IMR-90 (cell line): ENCODE measurements around the gene SYNE1. TPM values are rescaled to one million over a fixed set of nuclear protein-coding genes. Genes with fewer than 3 reads are reported as not detected.

Source experiments
- ATAC-seq: fragments of 200-7000 bp; cut with Tn5 transposase; 2 replicates; pipeline ENCODE4 v1.9.1; 2020; ENCODE audit warnings: low read depth, mild to moderate bottlenecking, moderate library complexity
- BruUV-seq: library from RNA; stranded (reverse); fragments of 400-500 nt; replicated peaks from 2 replicates; lab custom pipeline; 2021; lab: Mats Ljungman, UMichigan
- CTCF ChIA-PET: fragments of 300-600 bp; formaldehyde crosslinking; extraction: SDS; loops from one replicate; lab custom pipeline; 2021; ENCODE audit warnings: antibody characterized with exemption; lab: Yijun Ruan, JAX
- POLR2A ChIA-PET: fragments of 300-600 bp; sonication (Branson Sonifier 250); formaldehyde crosslinking; loops from one replicate; lab custom pipeline; 2022; ENCODE audit warnings: antibody characterized with exemption; ENCODE audit not compliant: unreplicated experiment; lab: Charles Lee
- DNase-seq: peaks from one replicate; pipeline ENCODE4 v3.0.0; 2013
- H2AFZ ChIP-seq: replicated peaks from 2 replicates; pipeline ENCODE3; 2013; ENCODE audit warnings: low read length, mild to moderate bottlenecking; ENCODE audit not compliant: poor library complexity
- H2AK5ac ChIP-seq: 2 replicates; pipeline ENCODE4 v1.6.1; 2013; ENCODE audit warnings: low read depth, low read length, inconsistent platforms
- H2AK9ac ChIP-seq: replicated peaks from 2 replicates; pipeline ENCODE3; 2013; ENCODE audit warnings: mild to moderate bottlenecking, low read depth, low read length, moderate library complexity; ENCODE audit not compliant: poor library complexity
- H2BK120ac ChIP-seq: 2 replicates; pipeline ENCODE4 v1.6.1; 2013; ENCODE audit warnings: low read depth, low read length, inconsistent platforms
- H2BK15ac ChIP-seq: 3 replicates; pipeline ENCODE4 v1.6.1; 2013; ENCODE audit warnings: low read depth, low read length, inconsistent platforms
- H2BK20ac ChIP-seq: 2 replicates; pipeline ENCODE4 v1.6.1; 2013; ENCODE audit warnings: low read depth, mild to moderate bottlenecking, inconsistent platforms, low read length, moderate library complexity
- H2BK5ac ChIP-seq: 2 replicates; pipeline ENCODE4 v1.6.1; 2013; ENCODE audit warnings: mild to moderate bottlenecking, low read depth, low read length, inconsistent platforms; ENCODE audit not compliant: poor library complexity, severe bottlenecking
- H3K14ac ChIP-seq: replicated peaks from 2 replicates; pipeline ENCODE4 v1.6.1; 2013; ENCODE audit warnings: low read depth, low read length, inconsistent platforms
- H3K18ac ChIP-seq: 2 replicates; pipeline ENCODE4 v1.6.1; 2013; ENCODE audit warnings: low read depth, low read length, control low read depth
- H3K23ac ChIP-seq: 2 replicates; pipeline ENCODE4 v1.6.1; 2013; ENCODE audit warnings: low read depth, low read length, inconsistent platforms
- H3K27ac ChIP-seq: 2 replicates; pipeline ENCODE4 v1.5.1; 2013; ENCODE audit warnings: mild to moderate bottlenecking, control low read depth, low read length; ENCODE audit not compliant: insufficient read depth
- H3K27me3 ChIP-seq: 2 replicates; pipeline ENCODE4 v1.6.1; 2013; ENCODE audit warnings: low read length; ENCODE audit not compliant: control insufficient read depth, insufficient read depth
- H3K36me3 ChIP-seq: 2 replicates; pipeline ENCODE4 v1.6.1; 2013; ENCODE audit warnings: low read length, mixed read lengths; ENCODE audit not compliant: control insufficient read depth, insufficient read depth
- H3K4ac ChIP-seq: 2 replicates; pipeline ENCODE4 v1.6.1; 2013; ENCODE audit warnings: low read depth, low read length, inconsistent platforms
- H3K4me1 ChIP-seq: 2 replicates; pipeline ENCODE4 v1.6.1; 2013; ENCODE audit warnings: low read length, mixed read lengths; ENCODE audit not compliant: control insufficient read depth, insufficient read depth
- H3K4me2 ChIP-seq: 2 replicates; pipeline ENCODE4 v1.6.1; 2013; ENCODE audit warnings: low read depth, mild to moderate bottlenecking, control low read depth, low read length, moderate library complexity
- H3K4me3 ChIP-seq: 2 replicates; pipeline ENCODE4 v1.5.1; 2013; ENCODE audit warnings: low read depth, mild to moderate bottlenecking, control low read depth, low read length, moderate library complexity; ENCODE audit not compliant: insufficient read depth
- H3K56ac ChIP-seq: 2 replicates; pipeline ENCODE4 v1.6.1; 2013; ENCODE audit warnings: low read length, inconsistent platforms; ENCODE audit not compliant: insufficient read depth; ENCODE audit errors: extremely low read depth
- H3K79me1 ChIP-seq, 2 experiments: 2 replicates each; pipeline ENCODE4 v1.6.1; 2013; ENCODE audit warnings: low read length in 2 of 2, inconsistent platforms in 1 of 2, low read depth in 1 of 2
- H3K9ac ChIP-seq: 2 replicates; pipeline ENCODE4 v1.6.1; 2013; ENCODE audit warnings: low read depth, low read length, control low read depth
- H3K9me1 ChIP-seq: 2 replicates; pipeline ENCODE4 v1.6.1; 2013; ENCODE audit warnings: low read length, inconsistent platforms; ENCODE audit not compliant: insufficient read depth
- H3K9me3 ChIP-seq: 2 replicates; pipeline ENCODE4 v1.6.1; 2013; ENCODE audit warnings: low read length; ENCODE audit not compliant: control insufficient read depth, insufficient read depth
- H4K20me1 ChIP-seq: 2 replicates; pipeline ENCODE4 v1.6.1; 2013; ENCODE audit warnings: low read length, inconsistent platforms; ENCODE audit not compliant: insufficient read depth
- H4K5ac ChIP-seq: 2 replicates; pipeline ENCODE4 v1.6.1; 2013; ENCODE audit warnings: mild to moderate bottlenecking, low read depth, low read length, control low read depth
- H4K8ac ChIP-seq, 2 experiments: 2 replicates each; pipeline ENCODE4 v1.6.1; 2013; ENCODE audit warnings: low read depth in 2 of 2, low read length in 2 of 2, control low read depth in 1 of 2, inconsistent platforms in 1 of 2
- H4K91ac ChIP-seq: 2 replicates; pipeline ENCODE4 v1.6.1; 2013; ENCODE audit warnings: low read depth, low read length, inconsistent platforms; ENCODE audit not compliant: insufficient read depth
- BHLHE40 ChIP-seq: fragments of 150-350 bp; IDR thresholded peaks from 2 replicates; pipeline ENCODE4 v1.6.1; 2016; ENCODE audit warnings: mild to moderate bottlenecking, low read depth, low read length
- CEBPB ChIP-seq: IDR thresholded peaks from 2 replicates; pipeline ENCODE4 v1.6.1; 2012; ENCODE audit warnings: low read depth, low read length, improper control_type of control experiment
- CHD1 ChIP-seq: IDR thresholded peaks from 2 replicates; pipeline ENCODE4 v1.6.1; 2012; ENCODE audit warnings: low read depth, low read length, improper control_type of control experiment
- FOS ChIP-seq: fragments of 150-350 bp; IDR thresholded peaks from 2 replicates; pipeline ENCODE4 v1.6.1; 2016; ENCODE audit warnings: low read depth, low read length
- MAFK ChIP-seq: IDR thresholded peaks from 2 replicates; pipeline ENCODE4 v1.6.1; 2012; ENCODE audit warnings: low read depth, low read length, improper control_type of control experiment
- MAZ ChIP-seq: IDR thresholded peaks from 2 replicates; pipeline ENCODE4 v1.6.1; 2012; ENCODE audit warnings: low read depth, mild to moderate bottlenecking, low read length, improper control_type of control experiment, moderate library complexity, borderline replicate concordance
- MXI1 ChIP-seq: IDR thresholded peaks from 2 replicates; pipeline ENCODE4 v1.6.1; 2012; ENCODE audit warnings: low read depth, mild to moderate bottlenecking, low read length, moderate library complexity, borderline replicate concordance
- NFE2L2 ChIP-seq: fragments of 150-350 bp; IDR thresholded peaks from 2 replicates; pipeline ENCODE4 v1.6.1; 2016; ENCODE audit warnings: low read depth, mild to moderate bottlenecking, low read length
- POLR2A ChIP-seq: IDR thresholded peaks from 2 replicates; pipeline ENCODE4 v1.6.1; 2012; ENCODE audit warnings: mild to moderate bottlenecking, low read depth, low read length
- RAD21 ChIP-seq: IDR thresholded peaks from 2 replicates; pipeline ENCODE4 v1.6.1; 2012; ENCODE audit warnings: low read length, improper control_type of control experiment
- RFX5 ChIP-seq: IDR thresholded peaks from 2 replicates; pipeline ENCODE4 v1.8.0; 2012; ENCODE audit warnings: low read depth, mild to moderate bottlenecking, low read length, moderate library complexity
- SMC3 ChIP-seq: fragments of 150-350 bp; IDR thresholded peaks from 2 replicates; pipeline ENCODE4 v1.6.1; 2016; ENCODE audit warnings: low read depth, mild to moderate bottlenecking, antibody characterized with exemption, low read length, moderate library complexity
- WGBS, 2 experiments: methylation state at CpG; one replicate each; pipeline versions ENCODE4 v1.1.5 to v1.1.7; 2013; ENCODE audit warnings: missing lambda C conversion rate in 2 of 2; ENCODE audit not compliant: insufficient read length in 1 of 2; ENCODE audit errors: extremely low coverage in 2 of 2; 5-methylcytosine and 5-hydroxymethylcytosine counted together
- dilution Hi-C: fragments of 300-500 bp; cut with HindIII; formaldehyde crosslinking; loops from one replicate; pipeline ENCODE4 v1.14.3; 2018; ENCODE audit warnings: low sequenced_read_pairs; ENCODE audit not compliant: unreplicated experiment
- in situ Hi-C: fragments of 300-500 bp; cut with MboI; formaldehyde crosslinking; loops from 3 replicates; pipeline ENCODE4 v1.14.3; 2019; ENCODE audit warnings: low sequenced_read_pairs, inconsistent platforms, mixed read lengths
- intact Hi-C: fragments of 100-400 bp; cut with micrococcal nuclease; formaldehyde crosslinking; loops from 2 replicates; pipeline ENCODE4 v1.10.0; 2022
- polyA plus RNA-seq, 3 experiments: library from polyadenylated mRNA; depleted of rRNA; stranded (reverse); fragments of >200 nt; gene quantifications; 2 replicates each; pipeline ENCODE4 v1.2.3, GENCODE V29; 2012; ENCODE audit warnings: low replicate concordance in 1 of 3
- total RNA-seq: library from RNA; depleted of rRNA; stranded (reverse); fragments of >200 nt; gene quantifications from 2 replicates; pipeline ENCODE4 v1.2.3, GENCODE V29; 2012
- TF ChIP-seq, protein P1 (sequence below): conservative IDR thresholded peaks from 2 replicates; pipeline ENCODE4 v1.5.1; 2012; ENCODE audit warnings: mild to moderate bottlenecking, low read depth, low read length, improper control_type of control experiment
- TF ChIP-seq, protein P2 (sequence below): fragments of 150-350 bp; IDR thresholded peaks from 2 replicates; pipeline ENCODE4 v1.6.1; 2016; ENCODE audit warnings: low read depth, mild to moderate bottlenecking, low read length, moderate library complexity, borderline replicate concordance
- TF ChIP-seq, protein P3 (sequence below): fragments of 150-350 bp; IDR thresholded peaks from 2 replicates; pipeline ENCODE4 v1.6.1; 2017; ENCODE audit warnings: mild to moderate bottlenecking, antibody characterized with exemption, low read length, low read depth

Gene SYNE1
- total and polyA plus RNA-seq, 2 of the 4 experiments (the other 2 are of a cell fraction): 34.1 to 159 TPM

DNA sequence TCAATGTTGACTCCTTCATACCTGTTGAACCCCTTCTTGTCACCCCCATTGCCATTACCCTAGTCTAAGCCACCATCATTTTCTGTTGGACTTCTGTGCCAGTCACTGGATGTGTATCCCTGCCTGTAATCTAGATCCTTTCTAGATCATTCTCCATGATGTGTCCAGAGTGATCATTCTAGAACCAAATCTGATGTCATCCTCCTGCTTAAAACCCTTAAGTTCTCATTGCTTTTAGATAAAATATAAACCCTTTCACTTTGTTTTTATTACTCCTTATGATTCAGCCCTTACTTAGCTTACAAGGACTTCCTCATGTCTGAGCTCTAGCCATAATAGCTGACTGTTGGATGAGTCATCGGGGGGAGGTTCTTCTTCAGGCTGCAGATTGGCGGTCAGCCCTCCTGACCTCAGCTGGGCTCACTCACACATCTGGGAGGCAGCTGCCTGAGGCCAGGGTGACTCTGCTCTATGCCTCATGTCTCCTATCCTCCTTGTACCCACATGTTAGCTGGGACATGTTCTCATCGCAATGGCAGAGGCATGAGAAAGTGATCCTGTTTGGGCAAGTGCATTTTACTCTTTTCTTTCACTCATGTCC is 542.1 kb downstream of the SYNE1 start:
- peak overlapping the region; percentile 37; the same call in 1 of the 2 replicates for H3K23ac ChIP-seq
- H2BK15ac ChIP-seq: peak overlapping the region; percentile 98; the same call in 2 of the 3 replicates
- H3K9me3 ChIP-seq: peaks cover 3% of the 10 kb centered on the region
- H2AK9ac ChIP-seq: no peak overlapping the region
- peak; percentile 88 for ATAC-seq
- H3K4ac ChIP-seq: peak overlapping the region; percentile 62
- WGBS, 2 experiments: no CpG with 5 or more reads among the region's 3 CpGs
- H4K20me1 ChIP-seq: no peaks in the 10 kb centered on the region
- no peak overlapping the region for H3K9ac ChIP-seq
- BruUV-seq: no TSS peak
- peak overlapping the region in 1 of 2 experiments; percentile 55; a peak in 1 of 4 replicates for H4K8ac ChIP-seq
- H4K5ac ChIP-seq: peak overlapping the region; percentile 53
- H3K18ac ChIP-seq: peak overlapping the region; percentile 86
- no peaks in the 10 kb centered on the region for H3K27me3 ChIP-seq
- in situ Hi-C loops (no loop called here), dilution Hi-C loops (no loop called here), intact Hi-C loops (loop anchor here (5.0 kb wide), 1 partner anchor 703 kb away; the partner anchor contains the start of gene ZBTB2)
- no peaks in the 10 kb centered on the region for H3K79me1 ChIP-seq
- DNase-seq: peak; percentile 100
- POLR2A ChIA-PET: no interaction called here
- peak overlapping the region; percentile 87 for H3K27ac ChIP-seq
- no peak overlapping the region for H3K4me3 ChIP-seq
- H3K4me1 ChIP-seq: peaks cover 27% of the 10 kb centered on the region
- H2AFZ ChIP-seq: peak overlapping the region; percentile 11
- H3K56ac ChIP-seq: peak overlapping the region; percentile 32; the same call in 1 of the 2 replicates
- H3K36me3 ChIP-seq: no peaks in the 10 kb centered on the region
- peak overlapping the region; percentile 91 for H2BK5ac ChIP-seq
- CTCF ChIA-PET: interaction anchor here (0.6 kb wide), 1 partner anchor 1090 kb away, joined by 3 read pairs; no protein-coding TSS in a partner anchor
- H4K91ac ChIP-seq: peak overlapping the region; percentile 29
- H2BK120ac ChIP-seq: peak overlapping the region; percentile 84
- peak overlapping the region; percentile 83 for H2BK20ac ChIP-seq
- peak overlapping the region; percentile 82 for H2AK5ac ChIP-seq
- peak overlapping the region; percentile 0; the same call in 1 of the 2 replicates for H3K14ac ChIP-seq
- H3K4me2 ChIP-seq: no peak overlapping the region
- H3K9me1 ChIP-seq: peaks cover 25% of the 10 kb centered on the region
- TF ChIP-seq MXI1 (no peak), NFE2L2 (peak; percentile 65; the same call in 1 of the 2 replicates), RAD21 (no peak), MAZ (no peak), MAFK (peak; percentile 46), CHD1 (peak; percentile 69; the same call in 1 of the 2 replicates), BHLHE40 (peak; percentile 85), CEBPB (peak; percentile 33; the same call in 1 of the 2 replicates), FOS (peak; percentile 100), RFX5 (no peak), POLR2A (no peak), SMC3 (no peak)
- TF ChIP-seq, protein P1, sequence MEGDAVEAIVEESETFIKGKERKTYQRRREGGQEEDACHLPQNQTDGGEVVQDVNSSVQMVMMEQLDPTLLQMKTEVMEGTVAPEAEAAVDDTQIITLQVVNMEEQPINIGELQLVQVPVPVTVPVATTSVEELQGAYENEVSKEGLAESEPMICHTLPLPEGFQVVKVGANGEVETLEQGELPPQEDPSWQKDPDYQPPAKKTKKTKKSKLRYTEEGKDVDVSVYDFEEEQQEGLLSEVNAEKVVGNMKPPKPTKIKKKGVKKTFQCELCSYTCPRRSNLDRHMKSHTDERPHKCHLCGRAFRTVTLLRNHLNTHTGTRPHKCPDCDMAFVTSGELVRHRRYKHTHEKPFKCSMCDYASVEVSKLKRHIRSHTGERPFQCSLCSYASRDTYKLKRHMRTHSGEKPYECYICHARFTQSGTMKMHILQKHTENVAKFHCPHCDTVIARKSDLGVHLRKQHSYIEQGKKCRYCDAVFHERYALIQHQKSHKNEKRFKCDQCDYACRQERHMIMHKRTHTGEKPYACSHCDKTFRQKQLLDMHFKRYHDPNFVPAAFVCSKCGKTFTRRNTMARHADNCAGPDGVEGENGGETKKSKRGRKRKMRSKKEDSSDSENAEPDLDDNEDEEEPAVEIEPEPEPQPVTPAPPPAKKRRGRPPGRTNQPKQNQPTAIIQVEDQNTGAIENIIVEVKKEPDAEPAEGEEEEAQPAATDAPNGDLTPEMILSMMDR: no peak
- TF ChIP-seq, protein P2, sequence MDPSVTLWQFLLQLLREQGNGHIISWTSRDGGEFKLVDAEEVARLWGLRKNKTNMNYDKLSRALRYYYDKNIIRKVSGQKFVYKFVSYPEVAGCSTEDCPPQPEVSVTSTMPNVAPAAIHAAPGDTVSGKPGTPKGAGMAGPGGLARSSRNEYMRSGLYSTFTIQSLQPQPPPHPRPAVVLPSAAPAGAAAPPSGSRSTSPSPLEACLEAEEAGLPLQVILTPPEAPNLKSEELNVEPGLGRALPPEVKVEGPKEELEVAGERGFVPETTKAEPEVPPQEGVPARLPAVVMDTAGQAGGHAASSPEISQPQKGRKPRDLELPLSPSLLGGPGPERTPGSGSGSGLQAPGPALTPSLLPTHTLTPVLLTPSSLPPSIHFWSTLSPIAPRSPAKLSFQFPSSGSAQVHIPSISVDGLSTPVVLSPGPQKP: no peak
- TF ChIP-seq, protein P3, sequence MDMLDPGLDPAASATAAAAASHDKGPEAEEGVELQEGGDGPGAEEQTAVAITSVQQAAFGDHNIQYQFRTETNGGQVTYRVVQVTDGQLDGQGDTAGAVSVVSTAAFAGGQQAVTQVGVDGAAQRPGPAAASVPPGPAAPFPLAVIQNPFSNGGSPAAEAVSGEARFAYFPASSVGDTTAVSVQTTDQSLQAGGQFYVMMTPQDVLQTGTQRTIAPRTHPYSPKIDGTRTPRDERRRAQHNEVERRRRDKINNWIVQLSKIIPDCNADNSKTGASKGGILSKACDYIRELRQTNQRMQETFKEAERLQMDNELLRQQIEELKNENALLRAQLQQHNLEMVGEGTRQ: peak; percentile 66
